Measurements from ENCODE around the gene ZMIZ1. TPM values are rescaled to one million over a fixed set of nuclear protein-coding genes. Genes with fewer than 3 reads are reported as not detected.

Gene ZMIZ1
- total RNA-seq, 1 experiment from 2014 or later, result 42.3 TPM

- POLR2A ChIA-PET, result interaction anchor here (0.6 kb wide), 1 partner anchor 594 kb away, joined by 3 read pairs; no protein-coding TSS in a partner anchor
- TF ChIP-seq CTCF (IDR thresholded peaks at IDR 0.05; ENCODE audit: insufficient read depth in 1 of 2, low read depth in 1 of 2, low read length in 1 of 2, severe bottlenecking in 1 of 2, unreplicated experiment in 1 of 2), result no peak
These were observed 46.7 kb upstream of the ZMIZ1 start for GRCh38 chr10:79021948-79022499.

GRCh38 chr10:79022565-79023230, 46.1 kb upstream of the ZMIZ1 start:
- Histone ChIP-seq H3K36me3 (ENCODE audit: control insufficient read depth, insufficient read depth, low read length) (no peaks in the 10 kb centered on the region), H3K9me3 (no peaks in the 10 kb centered on the region), H3K27me3 (replicated peaks; ENCODE audit: control insufficient read depth, insufficient read depth, low read length) (no peaks in the 10 kb centered on the region), H3K4me3 (ENCODE audit: low read depth, low read length) (no peak overlapping the region), H3K4me1 (no peaks in the 10 kb centered on the region)
- Mint-ChIP-seq H3K9me3 (ENCODE audit: unreplicated experiment) (no peaks in the 10 kb centered on the region), H3K27me3 (ENCODE audit: insufficient read depth, unreplicated experiment) (no peaks in the 10 kb centered on the region), H3K4me3 (ENCODE audit: unreplicated experiment) (peak overlapping the region; percentile 36), H3K27ac (ENCODE audit: unreplicated experiment) (peak overlapping the region; percentile 31), H3K36me3 (ENCODE audit: insufficient read depth, unreplicated experiment) (no peaks in the 10 kb centered on the region), H3K4me1 (ENCODE audit: low read depth, unreplicated experiment) (peaks cover 6% of the 10 kb centered on the region)
- BruUV-seq (replicated peaks), result no TSS peak
- ChIA-PET CTCF (no interaction called here), POLR2A (no interaction called here)
- DNase-seq, result peak; percentile 28 to 48
- no peak for TF ChIP-seq CTCF (IDR thresholded peaks at IDR 0.05; ENCODE audit: insufficient read depth in 1 of 2, low read depth in 1 of 2, low read length in 1 of 2, severe bottlenecking in 1 of 2, unreplicated experiment in 1 of 2)
- intact Hi-C loops (cut with micrococcal nuclease; ENCODE audit: unreplicated experiment), result no loop called here

More at GRCh38 chr10:79021948-79022499, 46.7 kb upstream of the ZMIZ1 start:
- H3K9me3 ChIP-seq, result no peaks in the 10 kb centered on the region
- CTCF ChIA-PET, result no interaction called here
- Mint-ChIP-seq H3K27me3 (ENCODE audit: insufficient read depth, unreplicated experiment) (no peaks in the 10 kb centered on the region), H3K4me3 (ENCODE audit: unreplicated experiment) (no peak overlapping the region), H3K27ac (ENCODE audit: unreplicated experiment) (no peak overlapping the region), H3K9me3 (ENCODE audit: unreplicated experiment) (no peaks in the 10 kb centered on the region), H3K4me1 (ENCODE audit: low read depth, unreplicated experiment) (peaks cover 6% of the 10 kb centered on the region), H3K36me3 (ENCODE audit: insufficient read depth, unreplicated experiment) (no peaks in the 10 kb centered on the region)
- no peaks in the 10 kb centered on the region for H3K27me3 ChIP-seq (replicated peaks; ENCODE audit: control insufficient read depth, insufficient read depth, low read length)
- intact Hi-C loops (cut with micrococcal nuclease; ENCODE audit: unreplicated experiment), result no loop called here
- no peak overlapping the region for H3K4me3 ChIP-seq (ENCODE audit: low read depth, low read length)
- H3K36me3 ChIP-seq (ENCODE audit: control insufficient read depth, insufficient read depth, low read length), result no peaks in the 10 kb centered on the region
- no peaks in the 10 kb centered on the region for H3K4me1 ChIP-seq
- no TSS peak for BruUV-seq (replicated peaks)
- DNase-seq, result peak in 1 of 2 experiments; percentile 11

GRCh38 chr10:79023240-79024162, 45.3 kb upstream of the ZMIZ1 start:
- intact Hi-C loops (cut with micrococcal nuclease; ENCODE audit: unreplicated experiment), result no loop called here
- ChIA-PET POLR2A (no interaction called here), CTCF (no interaction called here)
- Histone ChIP-seq H3K36me3 (ENCODE audit: control insufficient read depth, insufficient read depth, low read length) (no peaks in the 10 kb centered on the region), H3K4me3 (ENCODE audit: low read depth, low read length) (no peak overlapping the region), H3K9me3 (no peaks in the 10 kb centered on the region), H3K4me1 (no peaks in the 10 kb centered on the region), H3K27me3 (replicated peaks; ENCODE audit: control insufficient read depth, insufficient read depth, low read length) (no peaks in the 10 kb centered on the region)
- no peaks in the 10 kb centered on the region for H3K36me3 Mint-ChIP-seq (ENCODE audit: insufficient read depth, unreplicated experiment)
- H3K9me3 Mint-ChIP-seq (ENCODE audit: unreplicated experiment), result no peaks in the 10 kb centered on the region
- no peaks in the 10 kb centered on the region for H3K27me3 Mint-ChIP-seq (ENCODE audit: insufficient read depth, unreplicated experiment)
- no peak for TF ChIP-seq CTCF (IDR thresholded peaks at IDR 0.05; ENCODE audit: insufficient read depth in 1 of 2, low read depth in 1 of 2, low read length in 1 of 2, severe bottlenecking in 1 of 2, unreplicated experiment in 1 of 2)
- DNase-seq, result peak in 1 of 2 experiments; percentile 18
- no peak overlapping the region for H3K27ac Mint-ChIP-seq (ENCODE audit: unreplicated experiment)
- BruUV-seq (replicated peaks), result no TSS peak
- H3K4me3 Mint-ChIP-seq (ENCODE audit: unreplicated experiment), result no peak overlapping the region
- H3K4me1 Mint-ChIP-seq (ENCODE audit: low read depth, unreplicated experiment), result peaks cover 6% of the 10 kb centered on the region

Data from Caco-2 (cell line).